Neural cell (in vitro differentiated cells): ENCODE data around the gene LDLRAD3.

Experiments used
- POLR2AphosphoS5 ChIP-seq: IDR thresholded peaks from 2 replicates; pipeline ENCODE4 v1.6.1; 2012
- TAF1 ChIP-seq: IDR thresholded peaks from 2 replicates; pipeline ENCODE4 v1.6.1; 2012; ENCODE audit warnings: low read depth

- TF ChIP-seq TAF1 (no peak), POLR2AphosphoS5 (no peak)
Observed at GRCh38 chr11:36257351-36257750, 313.5 kb downstream of the LDLRAD3 start.
